ENCODE data around the gene PSMG3. TPM values are rescaled to one million over a fixed set of nuclear protein-coding genes. Genes with fewer than 3 reads are reported as not detected.

The PSMG3 gene
- total RNA-seq, 2 experiments from 2014 or later: 13.3 to 13.8 TPM

- ATAC-seq (ENCODE audit: poor library complexity) (no peak), DNase-seq (no peak)
- Mint-ChIP-seq H3K4me1 (ENCODE audit: low read depth) (peaks cover 19% of the 10 kb centered on the region), H3K9me3 (no peaks in the 10 kb centered on the region), H3K36me3 (ENCODE audit: low read depth) (no peaks in the 10 kb centered on the region), H3K27me3 (no peaks in the 10 kb centered on the region), H3K4me3 (no peak overlapping the region), H3K27ac (no peak overlapping the region)
- Histone ChIP-seq H3K36me3 (ENCODE audit: insufficient read depth, low read length) (no peaks in the 10 kb centered on the region), H3K4me3 (ENCODE audit: low read length) (no peak overlapping the region), H3K27me3 (ENCODE audit: control insufficient read depth in 1 of 2, insufficient read depth in 2 of 2, low read length in 2 of 2) (no peaks in the 10 kb centered on the region), H3K27ac (ENCODE audit: low read depth in 1 of 2, low read length in 2 of 2) (no peak overlapping the region), H3K9me3 (ENCODE audit: control insufficient read depth in 1 of 2, insufficient read depth in 1 of 2, low read length in 2 of 2) (no peaks in the 10 kb centered on the region), H3K4me1 (ENCODE audit: insufficient read depth, low read length) (peaks cover 11% of the 10 kb centered on the region)
- CTCF ChIA-PET: no interaction called here
- no peak for TF ChIP-seq CTCF (IDR thresholded peaks at IDR 0.05)
- intact Hi-C loops (cut with DNase I, micrococcal nuclease): no loop called here
- POLR2A ChIA-PET: no interaction called here
Measured at GRCh38 chr7:1576521-1577253, 6.9 kb upstream of the PSMG3 start.

- Mint-ChIP-seq H3K27me3 (no peaks in the 10 kb centered on the region), H3K4me3 (no peak overlapping the region), H3K9me3 (no peaks in the 10 kb centered on the region), H3K36me3 (ENCODE audit: low read depth) (no peaks in the 10 kb centered on the region), H3K4me1 (ENCODE audit: low read depth) (peaks cover 24% of the 10 kb centered on the region), H3K27ac (no peak overlapping the region)
- DNase-seq (no peak), ATAC-seq (ENCODE audit: poor library complexity) (no peak)
- Histone ChIP-seq H3K36me3 (ENCODE audit: insufficient read depth, low read length) (no peaks in the 10 kb centered on the region), H3K27me3 (ENCODE audit: control insufficient read depth in 1 of 2, insufficient read depth in 2 of 2, low read length in 2 of 2) (no peaks in the 10 kb centered on the region), H3K4me1 (ENCODE audit: insufficient read depth, low read length) (peaks cover 19% of the 10 kb centered on the region), H3K4me3 (ENCODE audit: low read length) (no peak overlapping the region), H3K9me3 (ENCODE audit: control insufficient read depth in 1 of 2, insufficient read depth in 1 of 2, low read length in 2 of 2) (no peaks in the 10 kb centered on the region), H3K27ac (ENCODE audit: low read depth in 1 of 2, low read length in 2 of 2) (no peak overlapping the region)
- intact Hi-C loops (cut with DNase I, micrococcal nuclease): no loop called here
- TF ChIP-seq CTCF (IDR thresholded peaks at IDR 0.05): no peak
- ChIA-PET POLR2A (no interaction called here), CTCF (no interaction called here)
Measured at GRCh38 chr7:1575809-1576208, 6.0 kb upstream of the PSMG3 start.

- peaks cover 35% of the 10 kb centered on the region for H3K4me1 ChIP-seq (ENCODE audit: insufficient read depth, low read length)
- CTCF ChIA-PET: no interaction called here
- peaks cover 10% of the 10 kb centered on the region for H3K36me3 ChIP-seq (ENCODE audit: insufficient read depth, low read length)
- intact Hi-C loops (cut with DNase I, micrococcal nuclease): loop anchor here (5.0 kb wide), 4 partner anchors 40 to 1270 kb away; partner anchors contain the start of genes BRAT1 (in 1 of the 2), GNA12 (in 1 of the 2), IQCE (in 1 of the 2) and MAFK (in 1 of the 2)
- Mint-ChIP-seq H3K27me3 (no peaks in the 10 kb centered on the region), H3K4me1 (ENCODE audit: low read depth) (peaks cover 23% of the 10 kb centered on the region), H3K4me3 (peak overlapping the region; percentile 91), H3K27ac (peak overlapping the region; percentile 8), H3K36me3 (ENCODE audit: low read depth) (peaks cover 14% of the 10 kb centered on the region), H3K9me3 (no peaks in the 10 kb centered on the region)
- ATAC-seq (ENCODE audit: poor library complexity): no peak
- no peak for DNase-seq
- H3K9me3 ChIP-seq (ENCODE audit: control insufficient read depth in 1 of 2, insufficient read depth in 1 of 2, low read length in 2 of 2): no peaks in the 10 kb centered on the region
- no peak overlapping the region for H3K4me3 ChIP-seq (ENCODE audit: low read length)
- H3K27ac ChIP-seq (ENCODE audit: low read depth in 1 of 2, low read length in 2 of 2): no peak overlapping the region
- no peak for TF ChIP-seq CTCF (IDR thresholded peaks at IDR 0.05)
- POLR2A ChIA-PET: no interaction called here
- no peaks in the 10 kb centered on the region for H3K27me3 ChIP-seq (ENCODE audit: control insufficient read depth in 1 of 2, insufficient read depth in 2 of 2, low read length in 2 of 2)
Measured at GRCh38 chr7:1572111-1572822, 2.4 kb upstream of the PSMG3 start.
